ENCODE measurements around the gene IL1RL1. TPM values are rescaled to one million over a fixed set of nuclear protein-coding genes. Genes with fewer than 3 reads are reported as not detected.
A peak's percentile ranks its signal among the peaks of the same experiment; 100 is the strongest.

IL1RL1 gene
- total RNA-seq, 1 donor from 2014 or later, result 0.40 TPM

- DNase-seq (ENCODE audit: low read depth in 2 of 2), result no peak
Measured at GRCh38 chr2:102335871-102336366, 24.6 kb downstream of the IL1RL1 start.

DNA sequence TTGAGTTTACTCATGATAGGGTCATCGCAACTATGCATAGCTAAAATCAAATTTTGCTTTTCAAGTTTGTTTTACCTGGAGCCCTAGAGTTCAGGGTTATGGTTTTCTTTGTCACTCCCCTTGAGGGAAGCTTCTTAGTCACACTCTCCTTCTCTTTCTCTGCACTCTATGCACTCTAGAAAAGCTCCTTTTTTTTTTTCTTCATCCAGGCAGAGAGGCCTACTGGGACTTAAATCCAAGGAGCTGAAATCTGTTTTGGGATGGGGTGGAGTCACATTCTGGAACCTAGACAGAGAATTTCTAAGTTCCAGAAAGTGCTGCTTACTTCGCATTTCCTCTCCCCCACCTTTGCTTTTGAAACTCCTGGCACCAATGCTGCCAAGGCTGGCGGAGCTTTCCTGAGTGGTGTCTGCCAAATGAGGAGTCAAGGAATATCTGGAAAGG lies 25.2 kb downstream of the IL1RL1 start:
- no peak for DNase-seq (ENCODE audit: low read depth in 2 of 2)

DNA sequence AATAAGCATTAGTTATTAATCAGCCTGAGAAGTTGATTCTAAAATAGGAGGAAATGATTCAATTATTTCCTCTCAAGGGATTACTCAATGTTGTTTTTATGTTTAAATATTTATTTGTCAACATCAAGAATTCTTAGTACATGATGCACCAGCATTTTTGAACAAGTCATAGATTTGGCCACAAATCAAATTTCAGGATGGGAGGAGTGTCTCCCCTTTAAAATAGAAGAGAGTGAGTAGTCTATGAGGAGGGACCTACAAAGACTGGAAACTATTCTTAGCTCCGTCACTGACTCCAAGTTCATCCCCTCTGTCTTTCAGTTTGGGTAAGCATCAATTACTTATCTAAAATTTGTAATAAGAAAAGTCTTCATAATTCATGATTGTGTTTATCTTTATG lies 25.6 kb downstream of the IL1RL1 start:
- DNase-seq (ENCODE audit: low read depth in 2 of 2), result peak in 1 of 2 donors; percentile 19

- no peak for DNase-seq (ENCODE audit: low read depth in 2 of 2)
Measured at GRCh38 chr2:102337481-102338386, 26.4 kb downstream of the IL1RL1 start.

- no peak for DNase-seq (ENCODE audit: low read depth in 2 of 2)
Measured at GRCh38 chr2:102340778-102341177, 29.4 kb downstream of the IL1RL1 start.

- peak in 1 of 2 donors; percentile 12 for DNase-seq (ENCODE audit: low read depth in 2 of 2)
Measured at GRCh38 chr2:102342888-102343287, 31.5 kb downstream of the IL1RL1 start.

GRCh38 chr2:102344397-102344796 lies 33.0 kb downstream of the IL1RL1 start:
- DNase-seq (ENCODE audit: low read depth in 2 of 2), result no peak

- no peak for DNase-seq (ENCODE audit: low read depth in 2 of 2)
Measured at GRCh38 chr2:102345329-102345920, 34.1 kb downstream of the IL1RL1 start.

- DNase-seq (ENCODE audit: low read depth in 2 of 2), result no peak
Measured at GRCh38 chr2:102346381-102347130, 35.2 kb downstream of the IL1RL1 start.

DNA sequence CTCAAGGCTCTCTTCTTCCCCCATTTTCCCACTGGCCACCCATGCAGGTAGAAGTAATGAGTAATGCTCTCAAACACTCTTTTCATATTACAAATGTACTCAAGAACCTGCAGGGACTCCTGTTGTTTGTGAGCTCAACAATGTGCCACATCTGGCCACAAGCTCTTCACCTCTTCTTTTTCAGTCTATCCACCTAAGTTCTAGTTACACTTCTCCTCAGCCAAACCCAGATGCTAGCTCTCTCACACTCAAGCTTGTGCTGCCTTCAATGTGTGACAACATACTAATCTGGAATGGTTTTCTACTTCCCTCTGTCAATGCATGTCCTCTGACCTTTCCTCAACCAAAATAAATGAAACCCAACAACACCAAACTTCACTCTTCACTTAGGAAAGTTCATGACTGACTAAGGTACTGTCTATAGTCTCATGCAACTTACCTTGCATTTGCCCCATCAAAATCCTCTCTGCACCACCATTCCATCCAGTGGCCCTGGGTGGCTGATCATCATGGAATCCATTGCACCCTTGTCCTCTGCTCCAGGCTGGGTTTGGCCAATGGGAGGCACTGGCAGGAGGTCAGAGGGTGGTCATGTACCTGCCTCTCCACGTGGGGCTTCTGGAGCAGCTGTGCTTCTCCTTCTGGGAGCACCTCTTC lies 38.9 kb downstream of the IL1RL1 start:
- DNase-seq (ENCODE audit: low read depth in 2 of 2), result no peak

DNA sequence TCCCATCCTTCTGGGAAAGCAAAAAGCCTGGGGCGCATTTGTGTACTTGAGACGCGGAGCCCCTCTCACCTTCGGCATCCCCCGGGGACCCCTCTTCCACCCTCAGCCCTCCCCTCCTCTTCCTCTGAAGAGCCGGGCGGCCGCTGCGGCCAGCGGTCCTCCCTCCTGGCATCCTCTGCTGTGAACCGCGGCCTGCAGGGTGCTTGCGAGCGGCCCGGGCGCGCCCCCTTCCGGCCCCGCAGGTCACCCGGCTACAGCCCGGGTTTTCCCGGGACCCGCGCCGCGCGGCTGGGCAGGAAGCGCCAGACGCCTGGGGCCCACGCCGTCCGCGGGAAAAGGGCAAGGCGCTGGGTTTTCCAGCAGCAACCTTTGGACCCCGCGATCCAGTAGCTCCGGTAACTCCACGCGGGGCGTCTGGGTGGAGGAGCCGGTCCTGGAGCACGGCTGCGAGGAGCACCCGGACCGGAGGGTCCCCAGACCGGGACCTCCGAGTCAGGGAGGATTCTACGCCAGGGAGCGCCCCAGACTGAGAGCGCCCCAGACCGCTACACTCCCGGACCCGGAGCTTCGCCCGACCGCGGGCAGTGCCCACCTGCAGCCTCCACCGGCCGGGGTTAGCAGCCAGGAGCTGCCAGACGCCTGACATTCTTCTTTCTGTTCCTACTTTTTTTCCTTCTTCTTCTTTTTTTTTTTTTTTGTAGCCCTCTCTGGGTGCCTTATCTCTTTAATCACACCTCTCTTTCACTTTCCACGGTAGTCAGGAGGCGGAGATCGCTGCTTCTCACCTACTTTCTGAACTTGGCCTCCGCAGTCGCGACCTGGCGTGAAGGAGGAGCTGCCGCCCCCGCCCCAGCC lies 44.4 kb downstream of the IL1RL1 start, which contains the start of gene IL18R1:
Gene IL18R1, plus strand, starts transcription at position 271 of the 855 bp plus-strand sequence. CDS start 6,865 bp downstream, outside the sequence.
- peak; percentile 53 to 72 for DNase-seq (ENCODE audit: low read depth in 2 of 2)

DNA sequence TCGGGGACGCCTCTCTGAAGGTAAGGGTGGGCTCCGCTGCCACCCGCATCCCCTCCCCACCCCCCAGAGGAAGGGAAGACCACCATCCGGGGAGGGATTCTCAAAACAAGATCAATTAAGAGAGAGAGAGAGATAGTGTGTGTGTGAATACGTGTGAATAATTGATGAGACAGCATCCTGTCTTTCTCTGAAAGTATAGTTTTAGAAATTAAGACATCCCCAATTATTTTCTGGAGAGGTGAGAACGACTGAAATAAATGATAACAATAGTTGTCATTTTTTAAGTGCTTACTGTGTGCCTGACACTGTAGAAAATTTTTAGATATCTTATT lies 45.0 kb downstream of the IL1RL1 start:
- DNase-seq (ENCODE audit: low read depth in 2 of 2), result no peak

DNA sequence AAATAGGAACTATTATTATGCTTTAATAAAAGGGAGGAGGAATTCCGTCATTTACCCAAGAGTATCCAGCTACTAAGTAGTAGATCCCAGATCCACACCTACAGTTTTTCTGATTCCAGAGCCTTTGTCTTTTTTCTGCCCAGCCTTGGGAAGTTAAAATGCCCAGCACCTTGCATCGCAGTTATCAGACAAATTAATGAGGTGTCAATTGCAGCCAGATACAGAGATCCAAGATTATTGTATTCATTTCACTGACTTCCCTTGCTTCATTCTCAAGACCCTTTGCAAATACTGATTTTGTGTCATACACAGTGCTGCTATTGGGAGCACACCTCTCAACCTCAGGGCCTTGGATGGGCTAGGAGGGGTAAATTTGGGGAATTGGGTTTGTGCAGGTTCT lies 45.4 kb downstream of the IL1RL1 start:
- no peak for DNase-seq (ENCODE audit: low read depth in 2 of 2)

- DNase-seq (ENCODE audit: low read depth in 2 of 2), result no peak
Measured at GRCh38 chr2:102357937-102358336, 46.6 kb downstream of the IL1RL1 start.

DNA sequence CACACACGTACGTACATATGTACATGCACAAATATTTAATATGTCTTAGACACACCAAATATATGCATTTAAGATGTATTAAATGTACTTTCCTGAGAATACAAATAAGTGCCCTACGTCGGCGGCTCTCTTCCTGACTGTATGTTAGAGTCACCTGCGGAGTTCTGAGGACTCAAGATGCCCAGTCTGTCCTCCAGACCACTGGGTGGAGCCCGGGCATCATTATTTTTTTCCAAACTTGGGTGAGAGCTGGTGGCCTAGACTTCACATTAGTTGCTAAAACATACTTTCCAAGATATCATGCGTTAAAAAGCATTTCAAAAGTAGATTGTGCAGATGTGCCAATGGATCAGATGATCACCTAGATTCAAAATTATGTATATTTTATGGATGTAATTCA lies 47.1 kb downstream of the IL1RL1 start:
- no peak for DNase-seq (ENCODE audit: low read depth in 2 of 2)

DNA sequence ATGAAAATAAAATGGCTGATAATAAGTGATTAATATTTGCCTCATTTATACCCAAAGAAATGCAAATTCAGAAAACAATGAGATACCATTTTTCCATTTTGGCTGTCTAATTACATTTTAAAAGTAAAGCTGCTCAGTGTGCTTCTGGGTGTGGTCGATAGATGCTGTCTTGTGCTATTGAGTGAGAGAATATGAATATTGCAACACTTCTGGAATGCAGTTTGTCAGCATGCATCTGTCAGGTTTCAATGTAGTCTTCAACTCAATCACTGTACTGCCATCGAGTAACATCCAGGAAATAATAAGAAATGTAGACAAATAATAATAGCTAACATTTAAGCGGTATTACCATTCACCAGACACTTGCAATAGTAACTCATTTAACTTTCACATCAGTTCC lies 48.2 kb downstream of the IL1RL1 start:
- DNase-seq (ENCODE audit: low read depth in 2 of 2), result no peak

DNA sequence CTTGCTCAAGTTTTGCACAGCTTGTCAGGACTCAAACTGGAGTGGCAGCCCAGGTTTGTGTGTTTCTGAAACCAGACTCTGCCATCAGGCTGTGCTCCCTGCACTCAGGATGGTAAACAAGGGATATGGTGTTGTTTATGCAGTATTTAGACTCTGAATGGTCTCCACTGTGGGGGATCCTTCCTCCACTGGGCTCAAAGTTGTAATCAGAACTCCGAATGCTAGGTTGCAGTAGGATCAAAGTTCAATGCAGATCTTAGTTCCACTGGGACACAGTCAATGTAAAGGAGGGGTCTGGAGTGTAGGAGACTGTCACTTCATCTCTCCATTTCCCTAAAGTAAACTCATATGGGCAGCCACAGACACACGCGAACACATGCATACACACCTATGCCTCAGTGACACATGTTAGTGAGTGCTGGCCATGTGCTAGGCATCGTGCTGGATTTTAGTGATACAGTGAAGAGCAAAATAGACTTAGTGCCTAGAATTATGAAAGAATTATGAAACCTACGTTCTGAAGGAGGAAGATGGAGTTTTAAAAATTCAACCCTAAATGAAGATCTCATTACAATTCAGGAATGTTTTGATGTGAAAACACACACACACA lies 50.4 kb downstream of the IL1RL1 start:
- DNase-seq (ENCODE audit: low read depth in 2 of 2), result no peak

- no peak for DNase-seq (ENCODE audit: low read depth in 2 of 2)
Measured at GRCh38 chr2:102365763-102366162, 54.4 kb downstream of the IL1RL1 start.

GRCh38 chr2:102366406-102367112 lies 55.2 kb downstream of the IL1RL1 start:
- no peak for DNase-seq (ENCODE audit: low read depth in 2 of 2)

Measured in lung microvascular endothelial cell (primary cell).